DOHH2 (cell line): Measurements from ENCODE around the gene PAEP.

ENCODE experiments used
- EZH2phosphoT487 ChIP-seq: fragments of 200-600 bp; sonication (generic); IDR thresholded peaks from 2 replicates; pipeline ENCODE4 v1.6.1; 2017; ENCODE audit warnings: borderline replicate concordance, mild to moderate bottlenecking, antibody characterized with exemption, low read length, moderate library complexity, mixed read lengths
- TF ChIP-seq, protein P1 (sequence below): fragments of 200-600 bp; sonication (generic); IDR thresholded peaks from one replicate; pipeline ENCODE4 v1.5.1; 2014; ENCODE audit warnings: antibody characterized with exemption, mild to moderate bottlenecking, low read depth, low read length; ENCODE audit not compliant: poor library complexity, severe bottlenecking

DNA sequence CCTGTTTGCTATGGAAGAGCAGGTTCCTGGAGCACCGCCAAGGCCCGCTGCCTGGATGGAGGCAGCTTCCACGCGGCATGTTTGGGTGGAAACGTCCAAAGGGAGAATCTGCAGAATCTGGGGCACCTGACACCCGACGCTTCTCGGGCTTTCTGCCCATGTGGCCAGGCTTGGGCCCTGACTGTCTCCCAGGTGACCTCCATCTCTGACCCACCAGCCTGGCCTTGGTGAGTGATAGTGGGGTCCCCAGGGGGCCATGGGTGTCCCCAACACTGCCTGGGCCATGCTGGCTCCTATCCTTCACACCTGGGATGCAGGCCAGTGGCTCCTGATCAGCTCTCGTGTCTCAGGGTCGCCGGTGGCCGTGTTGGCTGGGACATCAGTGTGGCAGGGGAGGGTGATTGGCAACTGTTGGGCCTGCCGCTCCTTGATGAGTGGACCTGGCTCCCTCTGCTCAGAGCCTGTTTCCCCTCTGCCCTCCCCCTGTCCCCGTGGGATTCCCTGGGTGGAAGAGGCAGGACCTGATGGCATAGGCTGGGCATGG lies 43.8 kb downstream of the PAEP start:
- TF ChIP-seq, protein P1, sequence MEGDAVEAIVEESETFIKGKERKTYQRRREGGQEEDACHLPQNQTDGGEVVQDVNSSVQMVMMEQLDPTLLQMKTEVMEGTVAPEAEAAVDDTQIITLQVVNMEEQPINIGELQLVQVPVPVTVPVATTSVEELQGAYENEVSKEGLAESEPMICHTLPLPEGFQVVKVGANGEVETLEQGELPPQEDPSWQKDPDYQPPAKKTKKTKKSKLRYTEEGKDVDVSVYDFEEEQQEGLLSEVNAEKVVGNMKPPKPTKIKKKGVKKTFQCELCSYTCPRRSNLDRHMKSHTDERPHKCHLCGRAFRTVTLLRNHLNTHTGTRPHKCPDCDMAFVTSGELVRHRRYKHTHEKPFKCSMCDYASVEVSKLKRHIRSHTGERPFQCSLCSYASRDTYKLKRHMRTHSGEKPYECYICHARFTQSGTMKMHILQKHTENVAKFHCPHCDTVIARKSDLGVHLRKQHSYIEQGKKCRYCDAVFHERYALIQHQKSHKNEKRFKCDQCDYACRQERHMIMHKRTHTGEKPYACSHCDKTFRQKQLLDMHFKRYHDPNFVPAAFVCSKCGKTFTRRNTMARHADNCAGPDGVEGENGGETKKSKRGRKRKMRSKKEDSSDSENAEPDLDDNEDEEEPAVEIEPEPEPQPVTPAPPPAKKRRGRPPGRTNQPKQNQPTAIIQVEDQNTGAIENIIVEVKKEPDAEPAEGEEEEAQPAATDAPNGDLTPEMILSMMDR = no peak
- no peak for TF ChIP-seq EZH2phosphoT487
